ENCODE measurements around the gene ZCCHC14.

DNA sequence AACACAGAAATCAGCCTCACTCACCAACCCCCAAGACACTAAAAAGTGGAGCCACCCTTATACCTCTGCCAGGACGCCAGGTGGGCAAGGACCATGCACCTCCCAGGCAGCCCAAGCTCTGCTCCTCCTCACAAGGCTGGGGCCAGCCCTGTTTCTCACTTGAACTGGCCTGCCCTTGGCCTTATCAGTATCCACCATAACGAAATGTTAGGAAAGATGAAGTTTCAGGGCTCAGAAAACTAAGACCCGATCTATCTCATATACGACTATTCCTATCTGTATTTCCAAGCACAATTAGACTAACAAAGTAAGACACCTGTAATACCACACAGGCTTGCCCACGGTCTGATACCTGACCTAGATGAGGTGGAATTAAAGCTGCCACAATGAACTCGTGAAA is 116.2 kb downstream of the ZCCHC14 start:
- TF ChIP-seq PKNOX1 (IDR thresholded peaks at IDR 0.05), result no peak
- TF ChIP-seq CTCF (IDR thresholded peaks at IDR 0.05 in 2 of 3, conservative IDR thresholded peaks at IDR 0.05 in 1 of 3; ENCODE audit: control insufficient read depth in 2 of 3, extremely low read depth in 1 of 3, insufficient read depth in 1 of 3, low read depth in 3 of 3, low read length in 3 of 3), result no peak
- TF ChIP-seq CBFB (IDR thresholded peaks at IDR 0.05; ENCODE audit: low read depth), result no peak
- TF ChIP-seq IRF3 (IDR thresholded peaks at IDR 0.05), result no peak
- TF ChIP-seq SREBF1 (IDR thresholded peaks at IDR 0.05; ENCODE audit: low read length), result no peak
- TF ChIP-seq POLR2A (IDR thresholded peaks at IDR 0.05; ENCODE audit: low read depth, low read length), result no peak
